CD4-positive, CD25-positive, alpha-beta regulatory T cell (primary cell): ENCODE results near the gene CDC42EP2. TPM values are rescaled to one million over a fixed set of nuclear protein-coding genes. Genes with fewer than 3 reads are reported as not detected.

Source experiments
- ATAC-seq, 2 donors: fragments of 150-1000 bp; cut with Tn5 transposase; one replicate each; pipeline ENCODE4 v1.10.0; 2021; ENCODE audit warnings: low read depth in 2 of 2, moderate number of reproducible peaks in 2 of 2, moderate library complexity in 1 of 2
- DNase-seq, 3 donors: peaks; one replicate each; pipeline versions ENCODE4 v3.0.0 to v3.0.0-alpha.2; 2012 to 2022; ENCODE audit warnings: mixed read lengths in 1 of 3
- H3K27ac ChIP-seq: one replicate; pipeline ENCODE4 v1.7.0; 2013; ENCODE audit warnings: mild to moderate bottlenecking, low read length; ENCODE audit not compliant: insufficient read depth, poor library complexity, severe bottlenecking
- H3K27me3 ChIP-seq: one replicate; pipeline ENCODE4 v1.7.0; 2013; ENCODE audit warnings: low read length; ENCODE audit not compliant: control insufficient read depth, insufficient read depth
- H3K36me3 ChIP-seq: one replicate; pipeline ENCODE4 v1.7.0; 2013; ENCODE audit warnings: mild to moderate bottlenecking, low read length, moderate library complexity; ENCODE audit not compliant: control insufficient read depth, insufficient read depth
- H3K4me1 ChIP-seq: 2 replicates; pipeline ENCODE4 v1.7.0; 2013; ENCODE audit warnings: mild to moderate bottlenecking, low read length; ENCODE audit not compliant: insufficient read depth, control insufficient read depth, poor library complexity, severe bottlenecking
- H3K4me3 ChIP-seq: one replicate; pipeline ENCODE4 v1.7.0; 2013; ENCODE audit warnings: low read depth, mild to moderate bottlenecking, low read length, moderate library complexity
- H3K9me3 ChIP-seq, 2 experiments: 1 replicate in 1 of 2; 2 replicates in 1 of 2; pipeline ENCODE4 v1.7.0; 2013; ENCODE audit warnings: low read length in 2 of 2, mild to moderate bottlenecking in 1 of 2, moderate library complexity in 1 of 2; ENCODE audit not compliant: control insufficient read depth in 2 of 2
- H3K27ac Mint-ChIP-seq, 3 donors: one replicate each; pipeline ENCODE4 v1.8.0; 2020 to 2022; ENCODE audit warnings: mild to moderate bottlenecking in 3 of 3, mixed read lengths in 3 of 3, moderate library complexity in 2 of 3
- H3K27me3 Mint-ChIP-seq: one replicate; pipeline ENCODE4 v1.8.0; 2022; ENCODE audit warnings: mild to moderate bottlenecking, mixed read lengths
- H3K36me3 Mint-ChIP-seq: one replicate; pipeline ENCODE4 v1.8.0; 2020; ENCODE audit warnings: mixed read lengths
- H3K4me1 Mint-ChIP-seq, 4 donors: one replicate each; pipeline ENCODE4 v1.8.0; 2020 to 2022; ENCODE audit warnings: mixed read lengths in 4 of 4, mild to moderate bottlenecking in 1 of 4
- H3K4me3 Mint-ChIP-seq, 4 donors: one replicate each; pipeline ENCODE4 v1.8.0; 2020 to 2022; ENCODE audit warnings: mild to moderate bottlenecking in 4 of 4, mixed read lengths in 4 of 4, moderate library complexity in 3 of 4
- H3K9me3 Mint-ChIP-seq, 7 donors: one replicate each; pipeline ENCODE4 v1.8.0; 2020 to 2022; ENCODE audit warnings: mixed read lengths in 7 of 7, mild to moderate bottlenecking in 3 of 7, moderate library complexity in 2 of 7
- polyA plus RNA-seq, 4 donors: library from polyadenylated mRNA; unstranded; fragments of 300-500 nt; fragmentation: Illumina TruSeq; gene quantifications; one replicate each; pipeline ENCODE4 v1.2.3, GENCODE V29; 2021
- total RNA-seq: library from RNA; stranded (reverse); gene quantifications from one replicate; pipeline ENCODE4 v1.2.3, GENCODE V29; 2022

CDC42EP2 gene
- total and polyA plus RNA-seq, 5 donors from 2014 or later = 1.9 TPM; not detected in 4

- Mint-ChIP-seq H3K4me1 (peaks cover 5 to 18% (median 9%) of the 10 kb centered on the region in 4 donors), H3K36me3 (peaks cover 11% of the 10 kb centered on the region), H3K4me3 (peak overlapping the region; percentile 77 to 95 (median 86)), H3K27me3 (peaks cover 14% of the 10 kb centered on the region), H3K9me3 (no peaks in the 10 kb centered on the region), H3K27ac (peak overlapping the region in 1 of 3 donors; percentile 59)
- DNase-seq (no peak), ATAC-seq (no peak)
- Histone ChIP-seq H3K9me3 (no peaks in the 10 kb centered on the region), H3K4me1 (peaks cover 10% of the 10 kb centered on the region), H3K36me3 (peaks cover 17% of the 10 kb centered on the region), H3K27ac (no peak overlapping the region), H3K4me3 (no peak overlapping the region), H3K27me3 (no peaks in the 10 kb centered on the region)
Observed at GRCh38 chr11:65355776-65356393, 41.2 kb downstream of the CDC42EP2 start.

DNA sequence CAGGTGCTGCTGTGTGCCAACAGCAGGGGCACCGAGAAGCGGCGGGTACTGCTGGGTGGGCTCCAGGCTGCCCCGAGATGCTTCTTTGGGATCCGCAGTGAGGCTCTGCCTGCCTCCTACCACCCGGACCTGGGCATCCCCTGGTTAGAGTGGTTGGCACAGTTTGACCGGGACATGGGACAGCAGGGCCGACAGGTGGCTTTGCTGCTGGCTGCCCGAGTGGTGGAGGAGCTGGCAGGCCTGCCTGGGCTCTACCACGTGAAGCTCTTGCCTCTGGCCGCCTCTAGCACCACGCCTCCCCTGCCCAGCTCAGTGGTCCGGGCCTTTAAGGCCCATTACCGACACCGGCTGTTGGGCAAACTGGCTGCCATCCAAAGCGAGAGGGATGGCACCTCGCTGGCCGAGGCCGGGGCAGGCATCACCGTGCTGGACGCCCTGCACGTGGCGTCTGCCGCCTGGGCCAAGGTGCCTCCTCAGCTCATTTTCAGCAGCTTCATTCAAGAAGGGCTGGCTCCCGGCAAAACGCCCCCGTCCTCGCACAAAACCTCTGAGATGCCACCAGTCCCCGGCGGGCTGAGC, 41.8 kb downstream of the CDC42EP2 start:
- Mint-ChIP-seq H3K4me3 (peak overlapping the region in 3 of 4 donors; percentile 77 to 95 (median 83)), H3K36me3 (peaks cover 9% of the 10 kb centered on the region)
- ATAC-seq = no peak

GRCh38 chr11:65357856-65358356, 43.2 kb downstream of the CDC42EP2 start:
- DNase-seq = no peak
- no peaks in the 10 kb centered on the region for H3K9me3 Mint-ChIP-seq
- Histone ChIP-seq H3K36me3 (no peaks in the 10 kb centered on the region), H3K27me3 (no peaks in the 10 kb centered on the region), H3K27ac (no peak overlapping the region), H3K4me3 (no peak overlapping the region), H3K4me1 (peaks cover 10% of the 10 kb centered on the region), H3K9me3 (no peaks in the 10 kb centered on the region)
- peak overlapping the region in 1 of 3 donors; percentile 58 for H3K27ac Mint-ChIP-seq
- H3K4me1 Mint-ChIP-seq = peaks cover 3 to 18% (median 5%) of the 10 kb centered on the region in 4 donors
- peaks cover 14% of the 10 kb centered on the region for H3K27me3 Mint-ChIP-seq
- H3K36me3 Mint-ChIP-seq = no peaks in the 10 kb centered on the region
- no peak for ATAC-seq
- H3K4me3 Mint-ChIP-seq = peak overlapping the region in 3 of 4 donors; percentile 32 to 72 (median 35)

More for the DNA sequence above, 41.8 kb downstream of the CDC42EP2 start:
- Mint-ChIP-seq H3K27ac (no peak overlapping the region), H3K4me1 (peaks cover 5 to 18% (median 8%) of the 10 kb centered on the region in 4 donors), H3K9me3 (no peaks in the 10 kb centered on the region), H3K27me3 (peaks cover 14% of the 10 kb centered on the region)
- peaks cover 11% of the 10 kb centered on the region for H3K36me3 ChIP-seq
- H3K27me3 ChIP-seq = no peaks in the 10 kb centered on the region
- H3K4me3 ChIP-seq = no peak overlapping the region
- H3K9me3 ChIP-seq = no peaks in the 10 kb centered on the region
- peaks cover 10% of the 10 kb centered on the region for H3K4me1 ChIP-seq
- no peak for DNase-seq
- H3K27ac ChIP-seq = no peak overlapping the region

DNA sequence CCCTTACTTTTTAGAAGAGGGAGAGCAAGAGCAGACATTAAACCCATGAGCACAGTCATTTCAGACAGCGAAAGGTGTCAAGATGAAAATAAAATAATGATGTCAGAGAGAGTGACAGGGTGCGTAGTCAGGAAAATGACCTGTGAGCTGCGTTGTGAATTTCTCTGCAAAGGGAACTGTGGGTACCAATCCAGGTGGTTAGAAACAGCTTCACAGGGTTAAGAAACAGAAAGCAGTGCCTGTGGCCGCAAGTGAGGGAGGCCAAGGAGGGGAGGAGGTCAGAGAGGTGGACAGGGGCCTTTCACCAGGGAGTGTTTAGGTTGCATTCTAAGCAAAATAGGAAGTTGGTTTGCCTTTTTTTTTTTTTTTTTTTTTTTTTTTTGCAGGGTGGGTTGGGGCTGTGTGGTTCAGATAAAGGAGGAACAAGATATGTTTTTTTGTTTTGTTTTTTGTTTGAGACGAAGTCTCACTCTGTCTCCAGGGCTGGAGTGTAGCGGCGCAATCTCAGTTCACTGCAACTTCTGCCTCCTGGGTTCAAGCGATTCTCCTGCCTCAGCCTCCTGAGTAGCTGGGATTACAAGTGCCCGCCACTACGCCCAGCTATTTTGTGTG, 47.8 kb downstream of the CDC42EP2 start:
- Mint-ChIP-seq H3K9me3 (no peaks in the 10 kb centered on the region), H3K27ac (peak overlapping the region in 2 of 3 donors; percentile 12 to 67), H3K36me3 (no peaks in the 10 kb centered on the region), H3K27me3 (peaks cover 6% of the 10 kb centered on the region), H3K4me1 (peaks cover 0 to 5% (median 2%) of the 10 kb centered on the region in 4 donors), H3K4me3 (no peak overlapping the region)
- H3K4me3 ChIP-seq = no peak overlapping the region
- no peak overlapping the region for H3K27ac ChIP-seq
- no peaks in the 10 kb centered on the region for H3K4me1 ChIP-seq
- no peaks in the 10 kb centered on the region for H3K9me3 ChIP-seq
- no peaks in the 10 kb centered on the region for H3K36me3 ChIP-seq
- no peaks in the 10 kb centered on the region for H3K27me3 ChIP-seq
- DNase-seq = no peak
- ATAC-seq = peak in 1 of 2 donors; percentile 28

GRCh38 chr11:65362966-65363365, 48.3 kb downstream of the CDC42EP2 start:
- H3K27ac Mint-ChIP-seq = peak overlapping the region in 1 of 3 donors; percentile 87
- H3K27me3 ChIP-seq = no peaks in the 10 kb centered on the region
- H3K4me1 ChIP-seq = no peaks in the 10 kb centered on the region
- no peak overlapping the region for H3K4me3 ChIP-seq
- H3K36me3 Mint-ChIP-seq = no peaks in the 10 kb centered on the region
- no peaks in the 10 kb centered on the region for H3K36me3 ChIP-seq
- no peak for DNase-seq
- no peaks in the 10 kb centered on the region for H3K9me3 ChIP-seq
- no peaks in the 10 kb centered on the region for H3K9me3 Mint-ChIP-seq
- H3K27me3 Mint-ChIP-seq = peaks cover under 1% of the 10 kb centered on the region
- no peak overlapping the region for H3K4me3 Mint-ChIP-seq
- H3K27ac ChIP-seq = no peak overlapping the region
- H3K4me1 Mint-ChIP-seq = peaks cover 0 to 5% (median 2%) of the 10 kb centered on the region in 4 donors
- ATAC-seq = no peak

GRCh38 chr11:65363770-65364169, 49.1 kb downstream of the CDC42EP2 start:
- Mint-ChIP-seq H3K27me3 (no peaks in the 10 kb centered on the region), H3K9me3 (no peaks in the 10 kb centered on the region), H3K27ac (peak overlapping the region in 1 of 3 donors; percentile 66), H3K4me3 (no peak overlapping the region), H3K4me1 (peaks cover 0 to 5% (median 2%) of the 10 kb centered on the region in 4 donors), H3K36me3 (no peaks in the 10 kb centered on the region)
- ATAC-seq = no peak
- Histone ChIP-seq H3K4me3 (no peak overlapping the region), H3K27me3 (no peaks in the 10 kb centered on the region), H3K36me3 (no peaks in the 10 kb centered on the region), H3K27ac (no peak overlapping the region), H3K4me1 (no peaks in the 10 kb centered on the region), H3K9me3 (no peaks in the 10 kb centered on the region)
- no peak for DNase-seq

DNA sequence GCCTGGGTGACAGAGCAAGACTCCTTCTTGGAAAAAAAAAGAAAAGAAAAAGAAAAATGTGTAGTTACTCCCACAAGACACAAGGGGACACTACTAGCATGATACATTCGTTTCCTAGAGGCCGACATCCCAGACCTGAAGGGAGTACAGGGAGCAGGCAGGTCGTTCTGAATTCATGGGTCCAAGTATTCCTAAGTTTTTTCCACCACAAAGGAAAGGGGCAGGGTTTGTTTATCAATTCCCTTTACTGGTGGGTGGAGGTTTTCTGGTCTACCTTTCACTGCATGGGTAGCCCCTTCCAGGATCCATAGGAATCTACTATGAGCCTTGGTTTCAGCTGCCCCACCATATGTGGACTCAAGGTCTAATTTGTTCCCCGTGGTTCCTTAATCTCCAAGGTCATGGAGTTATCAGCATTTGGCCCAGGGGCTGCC, 51.7 kb downstream of the CDC42EP2 start:
- H3K4me3 ChIP-seq = no peak overlapping the region
- peak overlapping the region in 1 of 4 donors; percentile 41 for H3K4me3 Mint-ChIP-seq
- ATAC-seq = peak; percentile 68
- peak overlapping the region in 1 of 3 donors; percentile 23 for H3K27ac Mint-ChIP-seq
- no peaks in the 10 kb centered on the region for H3K9me3 ChIP-seq
- DNase-seq = peak; percentile 19 to 69 (median 64)
- H3K27ac ChIP-seq = no peak overlapping the region
- H3K36me3 ChIP-seq = no peaks in the 10 kb centered on the region
- H3K4me1 Mint-ChIP-seq = peaks cover 0 to 5% (median 1%) of the 10 kb centered on the region in 4 donors
- no peaks in the 10 kb centered on the region for H3K4me1 ChIP-seq
- no peaks in the 10 kb centered on the region for H3K36me3 Mint-ChIP-seq
- H3K27me3 Mint-ChIP-seq = no peaks in the 10 kb centered on the region
- H3K9me3 Mint-ChIP-seq = no peaks in the 10 kb centered on the region
- H3K27me3 ChIP-seq = no peaks in the 10 kb centered on the region
